Mammary epithelial cell (primary cell): Measurements from ENCODE around the gene NAA30.

Experiments
- CTCF ChIP-seq, 2 donors: IDR thresholded peaks in 1 of 2; conservative IDR thresholded peaks in 1 of 2; 2 replicates each; pipeline ENCODE4 v1.5.1; 2011 to 2012; ENCODE audit warnings: inconsistent platforms in 2 of 2, low read length in 2 of 2, mild to moderate bottlenecking in 2 of 2, control low read depth in 1 of 2, low read depth in 1 of 2; ENCODE audit not compliant: insufficient read depth in 1 of 2; ENCODE audit errors: extremely low read depth in 1 of 2
- EZH2 ChIP-seq: IDR thresholded peaks from 2 replicates; pipeline ENCODE4 v1.6.1; 2012; ENCODE audit warnings: low read length, inconsistent platforms, borderline replicate concordance

GRCh38 chr14:57417228-57417627, 26.8 kb downstream of the NAA30 start:
- TF ChIP-seq CTCF (conservative IDR thresholded peaks at IDR 0.05 in 1 of 2, IDR thresholded peaks at IDR 0.05 in 1 of 2; ENCODE audit: extremely low read depth in 1 of 2, insufficient read depth in 1 of 2, low read depth in 1 of 2, low read length in 2 of 2) (no peak), EZH2 (no peak)
